DMS 273 treated with DMSO at 0.1 percent for 48 hours (cell line): ENCODE results near the gene VPS37B.

Source experiments
- DNase-seq: peaks from one replicate; lab custom pipeline; 2025; lab: John Stamatoyannopoulos, UW

The VPS37B gene

DNA sequence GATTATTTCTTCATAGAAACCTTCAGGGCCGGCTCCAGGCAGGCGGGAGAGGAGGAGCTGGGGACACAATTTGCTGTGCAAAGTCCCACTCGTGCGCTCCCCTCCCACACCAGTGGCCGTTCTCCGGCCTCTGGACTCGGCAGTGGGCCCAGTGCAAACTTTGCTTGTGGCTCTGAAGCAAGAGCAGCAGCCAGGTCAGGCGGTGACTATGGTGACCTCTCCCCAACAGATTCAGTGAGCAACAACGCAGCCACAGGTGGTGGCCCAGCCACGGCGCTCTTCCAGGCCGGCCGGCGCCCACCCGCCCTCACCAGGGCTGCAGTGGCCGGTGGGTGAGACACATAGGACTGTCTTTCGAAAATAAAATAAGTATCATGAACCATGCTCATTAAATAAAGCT lies 29.5 kb downstream of the VPS37B start:
- DNase-seq: no peak

DNA sequence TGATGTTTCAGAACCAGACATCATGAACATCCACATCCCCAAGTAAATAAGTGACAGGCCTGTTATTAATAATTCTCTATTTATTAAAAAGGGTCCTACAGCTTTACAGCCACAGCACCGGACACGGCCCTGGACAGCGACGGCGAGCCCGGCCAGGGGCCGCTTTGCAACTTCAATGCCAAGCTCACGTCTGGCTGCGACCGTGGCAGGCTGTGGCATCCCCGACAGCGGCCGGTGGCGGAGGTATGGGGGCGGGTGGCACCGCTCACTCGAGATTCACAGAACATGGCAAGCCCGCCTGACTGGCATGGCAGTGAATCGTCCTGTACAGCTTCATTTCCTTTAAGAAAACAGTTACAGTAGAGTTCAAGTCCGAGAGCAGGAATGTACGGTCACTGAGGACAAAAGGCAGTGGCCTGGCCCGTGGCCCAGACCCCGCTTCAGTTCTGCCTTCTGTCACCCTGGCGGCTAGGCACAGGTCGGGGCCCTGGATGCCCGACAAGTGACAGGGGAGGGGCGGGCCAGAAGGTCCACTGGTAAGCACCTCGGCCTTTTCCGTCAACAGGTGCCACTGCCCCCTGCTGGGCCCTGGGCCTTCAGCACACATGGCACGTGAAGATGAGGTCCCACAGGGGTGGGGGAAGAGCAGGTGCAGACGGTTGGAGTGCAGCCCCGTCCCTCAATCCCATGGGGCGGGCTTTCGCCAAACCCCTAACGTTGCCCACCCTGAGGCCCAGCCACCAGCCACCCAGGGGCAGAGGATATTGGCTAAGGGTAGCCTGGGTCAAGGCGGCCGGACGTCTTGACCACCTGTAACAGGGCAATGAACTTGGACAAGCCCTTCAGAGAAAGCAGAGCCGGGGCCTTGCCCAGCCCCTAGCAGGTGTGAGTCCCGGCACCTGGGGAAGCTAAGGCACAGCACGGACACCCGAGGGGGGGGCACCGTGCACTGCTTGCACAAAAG lies 30.4 kb downstream of the VPS37B start:
- DNase-seq: no peak

DNA sequence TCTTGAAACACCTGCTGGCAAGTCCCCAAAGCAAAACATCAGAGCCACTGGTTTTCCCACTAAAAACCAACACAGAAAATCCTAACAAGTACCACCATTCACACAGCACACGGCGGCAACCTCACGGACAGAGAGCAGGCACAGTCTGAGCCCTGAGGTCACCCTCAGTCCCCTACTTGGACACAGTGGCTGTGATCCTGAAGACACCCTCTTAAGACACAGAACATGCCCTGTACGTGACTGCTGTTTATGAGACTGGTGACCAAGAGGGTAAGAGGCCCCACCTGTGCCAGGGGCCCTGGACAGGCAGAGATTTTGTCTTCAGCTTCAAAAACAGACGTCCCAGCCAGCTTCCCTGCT lies 31.1 kb downstream of the VPS37B start:
- no peak for DNase-seq

DNA sequence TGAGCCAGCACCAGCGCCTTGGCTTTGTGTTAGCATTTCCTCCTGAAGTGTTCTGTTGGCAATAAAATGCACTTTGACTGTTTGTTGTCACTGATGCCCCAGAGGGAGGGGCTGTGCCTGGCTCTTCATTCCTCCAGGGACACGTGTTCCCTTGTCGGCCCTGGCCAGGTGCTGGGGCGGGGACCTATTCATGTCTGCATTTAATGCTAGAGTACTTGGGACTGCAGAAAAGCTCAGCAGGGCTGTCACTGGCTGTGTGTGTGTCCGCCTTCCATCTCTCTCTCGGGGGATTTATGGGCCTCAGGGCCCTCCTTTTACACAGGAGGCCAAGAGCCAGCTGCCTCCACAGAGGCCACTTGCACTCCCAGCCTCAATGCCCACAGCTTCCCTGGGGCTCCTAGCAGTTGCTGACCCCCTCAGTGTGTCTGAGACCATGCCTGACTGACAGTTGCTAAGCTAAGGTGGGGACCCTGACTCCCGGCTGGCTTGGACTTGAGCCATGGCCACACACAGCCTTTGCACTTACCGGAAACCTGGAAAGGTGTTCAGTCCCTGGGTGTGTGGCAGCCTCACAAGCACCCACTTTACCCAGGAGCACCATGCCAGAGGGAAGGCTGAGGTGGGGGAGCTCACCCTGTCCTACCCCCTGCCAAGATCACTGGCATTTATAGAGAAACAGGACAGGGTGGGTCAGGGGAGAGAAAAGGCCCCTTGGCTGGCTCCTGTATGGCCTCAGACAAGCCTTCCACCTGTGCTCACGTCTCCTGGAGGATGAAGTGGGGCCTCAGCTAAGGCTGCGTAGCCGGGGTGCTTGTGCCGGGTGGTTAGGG lies 32.8 kb downstream of the VPS37B start:
- no peak for DNase-seq

DNA sequence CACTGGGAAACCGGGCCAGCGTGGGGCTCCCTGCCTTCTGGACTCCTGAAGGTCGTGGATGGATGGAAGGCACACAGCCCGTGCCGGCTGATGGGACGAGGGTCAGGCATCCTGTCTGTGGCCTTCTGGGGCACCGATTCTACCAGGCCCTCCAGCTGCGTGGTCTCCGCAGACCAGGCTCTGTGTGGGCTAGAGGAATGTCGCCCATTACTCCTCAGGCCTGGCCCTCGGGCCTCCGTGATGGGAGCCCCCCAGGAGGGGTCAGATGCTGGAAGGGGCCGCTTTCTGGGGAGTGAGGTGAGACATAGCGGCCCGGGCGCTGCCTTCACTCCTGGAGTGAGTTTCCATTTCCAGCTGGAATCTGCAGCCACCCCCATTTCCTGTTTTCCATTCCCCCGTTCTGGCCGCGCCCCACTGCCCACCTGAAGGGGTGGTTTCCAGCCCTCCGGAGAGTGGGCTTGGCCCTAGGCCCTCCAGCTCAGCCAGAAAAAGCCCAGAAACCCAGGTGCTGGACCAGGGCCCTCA lies 33.8 kb downstream of the VPS37B start:
- no peak for DNase-seq

DNA sequence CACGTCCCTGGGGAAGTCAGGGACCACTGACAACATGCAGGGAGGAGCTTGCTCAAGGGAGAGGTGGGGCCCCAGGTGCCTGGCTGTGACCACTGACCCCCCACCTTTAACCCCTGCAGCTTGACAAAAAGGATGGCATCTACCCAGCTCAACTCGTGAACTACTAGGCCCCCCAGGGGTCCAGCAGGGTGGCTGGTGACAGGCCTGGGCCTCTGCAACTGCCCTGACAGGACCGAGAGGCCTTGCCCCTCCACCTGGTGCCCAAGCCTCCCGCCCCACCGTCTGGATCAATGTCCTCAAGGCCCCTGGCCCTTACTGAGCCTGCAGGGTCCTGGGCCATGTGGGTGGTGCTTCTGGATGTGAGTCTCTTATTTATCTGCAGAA lies 34.3 kb downstream of the VPS37B start:
- DNase-seq: no peak

DNA sequence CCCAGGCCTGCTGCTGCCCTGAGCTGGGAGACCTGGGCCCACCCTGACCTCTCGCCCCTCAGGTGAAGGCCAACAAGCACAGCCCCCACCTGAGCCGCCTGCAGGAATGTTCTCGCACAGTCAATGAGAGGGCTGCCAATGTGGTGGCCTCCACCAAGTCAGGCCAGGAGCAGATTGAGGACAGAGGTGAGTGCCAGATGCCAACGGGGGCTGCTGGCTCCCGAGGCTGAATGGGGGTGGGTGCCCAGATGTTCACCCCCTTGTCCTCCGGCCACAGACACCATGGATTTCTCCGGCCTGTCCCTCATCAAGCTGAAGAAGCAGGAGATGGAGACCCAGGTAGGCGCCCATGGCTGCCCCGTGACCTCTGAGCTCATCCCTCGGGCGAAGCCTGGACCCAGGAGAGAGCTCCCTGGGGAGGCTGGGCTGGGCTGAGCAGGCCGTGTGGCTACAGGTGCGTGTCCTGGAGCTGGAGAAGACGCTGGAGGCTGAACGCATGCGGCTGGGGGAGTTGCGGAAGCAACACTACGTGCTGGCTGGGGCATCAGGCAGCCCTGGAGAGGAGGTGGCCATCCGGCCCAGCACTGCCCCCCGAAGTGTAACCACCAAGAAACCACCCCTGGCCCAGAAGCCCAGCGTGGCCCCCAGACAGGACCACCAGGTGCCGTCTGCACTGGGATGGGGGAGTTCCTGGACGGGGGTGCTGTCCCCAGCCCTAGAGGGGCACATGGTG lies 34.9 kb downstream of the VPS37B start:
- DNase-seq: no peak

DNA sequence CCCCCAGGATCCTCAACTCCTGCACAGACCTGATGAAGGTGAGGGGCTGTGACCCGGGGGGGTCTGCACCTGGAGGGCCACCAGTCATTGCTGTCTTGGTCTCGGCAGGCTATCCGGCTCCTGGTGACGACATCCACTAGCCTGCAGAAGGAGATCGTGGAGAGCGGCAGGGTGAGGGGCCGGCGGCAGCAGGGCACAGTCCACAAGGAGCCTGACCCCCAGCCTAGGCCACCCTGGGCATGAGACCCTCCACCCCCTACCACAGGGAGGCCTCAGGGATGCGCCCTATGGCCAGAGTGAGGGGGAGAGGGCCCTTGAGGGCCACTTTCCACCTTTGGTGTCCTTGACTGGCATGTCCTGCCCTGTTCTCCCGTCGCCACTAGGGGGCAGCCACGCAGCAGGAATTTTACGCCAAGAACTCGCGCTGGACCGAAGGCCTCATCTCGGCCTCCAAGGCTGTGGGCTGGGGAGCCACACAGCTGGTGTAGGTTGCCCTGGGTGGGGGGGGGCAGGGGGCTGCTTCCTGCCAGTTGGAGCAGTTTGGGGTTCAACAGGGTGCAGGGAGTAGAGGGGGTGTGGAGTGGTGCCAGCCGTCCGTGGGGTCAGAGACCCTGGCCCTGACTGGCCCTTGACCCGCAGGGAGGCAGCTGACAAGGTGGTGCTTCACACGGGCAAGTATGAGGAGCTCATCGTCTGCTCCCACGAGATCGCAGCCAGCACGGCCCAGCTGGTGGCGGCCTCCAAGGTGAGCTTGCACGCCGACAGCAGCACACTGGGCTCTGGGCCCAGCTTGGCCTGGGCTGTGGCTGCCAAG lies 35.7 kb downstream of the VPS37B start:
- DNase-seq: no peak

DNA sequence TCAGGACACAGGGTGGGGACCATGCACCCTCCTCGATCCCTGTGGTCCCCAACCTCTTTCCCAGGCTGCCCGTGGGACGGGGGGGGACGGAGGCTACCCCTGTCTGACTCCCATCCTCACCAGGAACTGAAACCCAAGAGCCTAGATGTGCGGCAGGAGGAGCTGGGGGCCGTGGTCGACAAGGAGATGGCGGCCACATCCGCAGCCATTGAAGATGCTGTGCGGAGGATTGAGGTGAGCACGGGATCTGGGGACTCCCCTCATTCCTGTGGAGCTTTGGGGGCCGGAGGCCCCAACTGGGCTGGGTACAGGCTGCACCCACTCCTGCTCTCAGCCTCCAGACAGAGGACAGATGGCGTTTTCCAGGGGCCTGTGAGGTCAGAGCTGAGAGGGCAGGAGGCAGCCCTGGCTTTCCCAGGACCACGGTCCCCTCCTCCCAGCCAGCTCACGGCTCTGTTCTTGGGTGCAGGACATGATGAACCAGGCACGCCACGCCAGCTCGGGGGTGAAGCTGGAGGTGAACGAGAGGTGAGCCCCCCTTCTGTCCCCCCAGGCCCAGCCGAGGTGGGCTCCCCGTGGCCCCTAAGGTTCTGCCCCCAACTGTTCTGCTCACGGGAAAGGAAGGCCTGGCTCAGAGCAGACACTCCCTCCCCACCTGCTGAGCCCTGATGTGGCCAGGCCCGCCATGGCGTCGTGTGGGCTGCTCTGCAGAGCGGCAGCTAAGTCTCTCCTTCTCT lies 36.5 kb downstream of the VPS37B start:
- DNase-seq: no peak

DNA sequence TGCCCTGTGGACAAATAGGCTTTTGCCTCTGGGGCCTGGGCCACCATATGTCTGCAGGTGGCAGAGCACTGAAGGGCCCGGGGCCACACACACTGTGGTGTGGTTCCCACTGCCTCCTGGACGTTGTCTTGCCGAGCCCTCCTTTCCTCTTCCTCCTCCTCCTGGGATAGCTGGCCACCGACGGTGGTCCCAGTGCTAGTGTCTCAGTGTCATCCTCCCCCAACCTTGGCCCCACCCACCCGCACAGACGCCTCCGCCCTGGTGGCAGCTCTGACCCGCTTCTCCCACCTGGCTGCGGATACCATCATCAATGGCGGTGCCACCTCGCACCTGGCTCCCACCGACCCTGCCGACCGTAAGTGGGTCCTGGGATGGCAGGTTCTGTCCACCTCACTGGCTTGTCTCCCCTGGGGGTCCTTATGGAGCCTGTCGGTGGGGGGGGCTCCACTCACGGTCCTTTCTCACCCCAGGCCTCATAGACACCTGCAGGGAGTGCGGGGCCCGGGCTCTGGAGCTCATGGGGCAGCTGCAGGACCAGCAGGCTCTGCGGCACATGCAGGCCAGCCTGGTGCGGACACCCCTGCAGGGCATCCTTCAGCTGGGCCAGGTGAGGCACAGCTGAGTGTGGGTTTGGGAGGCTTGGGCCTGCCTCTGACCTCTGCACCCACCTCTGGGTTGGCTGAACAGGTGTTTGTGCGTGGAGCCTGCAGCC lies 37.2 kb downstream of the VPS37B start:
- no peak for DNase-seq

DNA sequence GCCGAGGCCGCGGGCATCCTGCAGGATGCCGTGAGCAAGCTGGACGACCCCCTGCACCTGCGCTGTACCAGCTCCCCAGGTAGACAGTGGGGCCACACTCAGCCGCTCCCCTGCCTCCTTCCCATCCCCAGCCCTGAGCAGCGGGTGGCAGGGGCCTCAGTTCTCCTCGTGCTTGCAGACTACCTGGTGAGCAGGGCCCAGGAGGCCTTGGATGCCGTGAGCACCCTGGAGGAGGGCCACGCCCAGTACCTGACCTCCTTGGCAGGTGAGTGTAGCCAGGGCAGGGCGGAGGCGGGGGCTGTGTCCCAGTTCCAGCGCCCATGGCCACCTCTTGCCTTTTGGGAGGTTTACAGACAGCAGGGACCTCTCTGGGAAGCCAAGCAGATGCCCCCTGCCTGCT lies 37.8 kb downstream of the VPS37B start:
- no peak for DNase-seq

DNA sequence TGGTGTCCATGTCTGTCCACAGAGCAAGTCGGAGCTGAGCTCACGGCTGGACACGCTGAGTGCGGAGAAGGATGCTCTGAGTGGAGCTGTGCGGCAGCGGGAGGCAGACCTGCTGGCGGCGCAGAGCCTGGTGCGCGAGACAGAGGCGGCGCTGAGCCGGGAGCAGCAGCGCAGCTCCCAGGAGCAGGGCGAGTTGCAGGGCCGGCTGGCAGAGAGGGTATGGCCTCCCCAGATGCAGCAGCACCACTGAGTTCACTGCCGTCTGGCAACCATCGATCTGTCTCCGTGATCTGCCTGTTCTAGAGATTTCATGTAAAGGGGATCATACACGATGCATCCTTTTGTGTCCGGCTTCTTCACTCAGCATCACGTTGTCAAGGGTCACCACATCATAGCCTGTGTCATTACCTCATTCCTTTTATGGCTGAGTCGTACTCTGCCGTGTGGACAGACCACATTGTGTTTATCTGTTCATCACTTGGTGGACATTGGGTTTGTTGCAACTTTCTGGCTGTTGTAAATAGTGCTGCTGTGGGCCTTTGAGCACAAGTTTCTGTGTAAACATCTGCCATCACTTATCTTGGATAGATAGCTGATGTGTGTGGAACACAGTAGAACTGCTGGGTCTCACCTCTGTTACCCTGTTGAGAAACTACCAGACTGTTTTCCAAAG lies 38.8 kb downstream of the VPS37B start:
- DNase-seq: no peak

DNA sequence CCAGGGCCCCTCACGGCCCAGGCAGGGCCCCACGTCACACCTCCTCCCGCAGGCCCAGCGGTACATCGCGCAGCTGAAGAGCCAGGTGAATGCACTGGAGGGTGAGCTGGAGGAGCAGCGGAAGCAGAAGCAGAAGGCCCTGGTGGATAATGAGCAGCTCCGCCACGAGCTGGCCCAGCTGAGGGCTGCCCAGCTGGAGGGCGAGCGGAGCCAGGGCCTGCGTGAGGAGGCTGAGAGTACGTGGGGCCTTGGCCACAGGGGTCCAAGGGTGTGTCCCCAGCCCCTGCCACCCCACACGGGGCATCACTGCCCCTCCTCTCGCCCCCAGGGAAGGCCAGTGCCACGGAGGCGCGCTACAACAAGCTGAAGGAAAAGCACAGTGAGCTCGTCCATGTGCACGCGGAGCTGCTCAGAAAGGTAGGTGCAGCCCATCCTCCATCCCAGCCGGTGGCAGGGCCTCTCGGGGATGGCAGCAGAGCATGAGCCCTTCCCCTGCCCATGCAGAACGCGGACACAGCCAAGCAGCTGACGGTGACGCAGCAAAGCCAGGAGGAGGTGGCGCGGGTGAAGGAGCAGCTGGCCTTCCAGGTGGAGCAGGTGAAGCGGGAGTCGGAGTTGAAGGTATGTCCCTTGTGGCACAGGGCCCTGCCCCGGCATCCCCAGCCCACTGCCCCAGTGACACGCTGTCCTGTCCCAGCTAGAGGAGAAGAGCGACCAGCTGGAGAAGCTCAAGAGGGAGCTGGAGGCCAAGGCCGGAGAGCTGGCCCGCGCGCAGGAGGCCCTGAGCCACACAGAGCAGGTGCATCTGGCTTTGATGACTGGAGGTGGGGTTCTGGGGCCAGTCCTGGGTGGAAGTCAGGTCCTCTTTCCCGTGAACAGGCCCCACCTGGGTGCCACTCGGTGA lies 39.7 kb downstream of the VPS37B start:
- no peak for DNase-seq

DNA sequence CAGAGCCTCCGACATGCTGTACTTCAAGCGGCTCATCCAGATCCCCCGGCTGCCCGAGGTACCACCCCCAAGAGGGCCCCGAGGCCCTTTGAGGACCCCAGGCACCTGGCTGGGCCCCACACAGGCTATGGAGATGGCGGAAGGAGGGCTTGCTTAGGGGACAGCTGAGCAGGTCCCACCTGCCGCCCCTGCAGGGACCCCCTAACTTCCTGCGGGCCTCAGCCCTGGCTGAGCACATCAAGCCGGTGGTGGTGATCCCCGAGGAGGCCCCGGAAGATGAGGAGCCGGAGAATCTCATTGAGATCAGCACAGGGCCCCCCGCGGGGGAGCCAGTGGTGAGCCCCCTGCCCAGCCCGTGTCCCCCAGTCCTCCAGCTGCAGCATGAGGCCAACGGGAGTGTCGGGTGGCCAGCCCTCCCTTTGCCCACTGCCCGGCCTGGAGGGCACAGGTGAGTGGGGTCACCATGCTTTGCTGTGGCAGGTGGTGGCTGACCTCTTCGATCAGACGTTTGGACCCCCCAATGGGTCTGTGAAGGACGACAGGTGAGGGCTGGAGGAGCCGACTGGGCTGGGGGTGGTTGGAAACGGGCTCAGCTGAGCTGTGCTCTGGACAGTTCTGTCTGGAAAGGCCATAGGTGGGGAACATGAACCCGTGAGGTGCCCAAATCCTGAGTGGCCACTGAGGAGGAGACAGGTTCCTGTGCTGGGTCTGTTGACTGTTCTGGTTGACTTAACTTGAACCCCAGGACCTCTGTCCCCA lies 40.7 kb downstream of the VPS37B start:
- no peak for DNase-seq

DNA sequence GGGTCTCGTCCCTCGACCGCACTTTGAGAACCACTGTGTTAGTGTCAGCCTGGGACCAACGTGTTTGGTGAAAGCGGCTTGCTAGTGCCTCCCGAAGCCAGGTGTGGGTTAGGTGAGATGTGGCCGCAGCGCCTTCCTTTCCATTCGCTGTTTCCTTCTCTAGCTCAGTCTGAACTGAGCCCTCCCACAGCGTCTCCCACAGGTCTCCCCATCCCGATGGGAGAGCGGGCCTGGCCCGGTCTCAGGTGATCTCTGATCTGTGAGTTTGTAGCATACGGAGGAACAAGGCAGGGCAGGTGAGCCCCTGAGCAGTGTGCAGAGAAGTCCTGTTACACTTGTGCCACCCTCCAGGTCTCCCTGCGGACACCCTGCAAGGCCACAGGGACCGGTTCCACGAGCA lies 41.4 kb downstream of the VPS37B start:
- no peak for DNase-seq

DNA sequence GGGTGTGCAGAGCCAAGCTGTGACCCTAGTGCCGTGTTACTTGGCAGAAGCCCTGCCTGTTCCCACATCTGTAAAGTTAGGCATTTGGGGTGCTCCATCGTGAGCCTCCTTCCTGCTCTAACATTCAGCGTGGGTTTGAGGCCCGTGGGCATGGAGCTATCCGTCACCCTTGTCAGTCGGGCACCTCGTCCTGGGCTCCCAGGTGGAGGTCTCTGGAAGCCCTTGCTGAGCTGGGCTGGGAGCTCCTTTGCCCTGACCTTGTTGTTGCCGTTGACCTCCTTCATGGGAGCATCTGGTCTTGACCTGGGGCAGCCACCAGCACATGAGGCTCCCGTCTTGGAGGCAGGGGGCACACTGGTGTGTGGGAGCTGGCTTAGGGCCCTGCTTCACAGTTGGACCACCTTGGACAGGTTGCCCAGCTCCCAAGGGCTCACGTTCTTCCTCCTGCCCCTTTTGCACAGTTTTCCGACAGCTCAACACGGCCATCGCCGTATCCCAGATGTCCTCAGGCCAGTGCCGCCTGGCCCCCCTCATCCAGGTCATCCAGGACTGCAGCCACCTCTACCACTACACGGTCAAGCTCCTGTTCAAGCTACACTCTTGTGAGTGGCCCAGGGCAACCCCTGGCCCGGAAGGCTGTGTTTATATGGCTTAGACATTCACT lies 42.2 kb downstream of the VPS37B start:
- DNase-seq: no peak
